Measurements from ENCODE around the gene ZNG1F.
"Not testable (repeated sequence)": the region's sequence is repeated elsewhere in the genome, so short reads cannot be mapped to it uniquely, and the experiment has no call there.

Gene ZNG1F

DNA sequence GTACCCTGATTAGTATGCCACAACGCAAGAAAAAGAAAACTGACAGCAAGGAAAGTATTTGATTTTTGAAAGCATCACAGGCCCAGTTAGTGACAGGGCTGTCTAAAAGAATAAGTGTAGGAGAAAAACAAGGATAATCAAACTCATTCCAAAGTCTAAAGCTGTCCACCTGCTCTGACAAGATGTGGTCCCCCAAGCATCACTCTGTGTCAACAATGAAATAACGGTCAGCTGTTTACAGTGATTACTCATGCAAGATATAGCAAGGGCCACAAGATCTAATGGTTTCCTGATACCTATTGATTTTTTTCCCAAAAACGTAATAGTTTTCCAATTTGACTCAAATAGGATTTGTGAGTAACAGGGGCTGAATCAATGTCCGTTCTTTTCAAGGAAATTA lies 14.1 kb downstream of the ZNG1F start:
- H3K9ac ChIP-seq (ENCODE audit: low read length); DNase-seq (ENCODE audit: low read depth); H3K4me3 ChIP-seq (ENCODE audit: low read length); H3K27me3 ChIP-seq (replicated peaks; ENCODE audit: control insufficient read depth, insufficient read depth, low read length); H3K9me3 ChIP-seq (ENCODE audit: control insufficient read depth, low read length); H3K36me3 ChIP-seq (ENCODE audit: control insufficient read depth, insufficient read depth, low read length, severe bottlenecking); H3K4me1 ChIP-seq (ENCODE audit: control insufficient read depth, insufficient read depth, low read length): not testable (repeated sequence)

DNA sequence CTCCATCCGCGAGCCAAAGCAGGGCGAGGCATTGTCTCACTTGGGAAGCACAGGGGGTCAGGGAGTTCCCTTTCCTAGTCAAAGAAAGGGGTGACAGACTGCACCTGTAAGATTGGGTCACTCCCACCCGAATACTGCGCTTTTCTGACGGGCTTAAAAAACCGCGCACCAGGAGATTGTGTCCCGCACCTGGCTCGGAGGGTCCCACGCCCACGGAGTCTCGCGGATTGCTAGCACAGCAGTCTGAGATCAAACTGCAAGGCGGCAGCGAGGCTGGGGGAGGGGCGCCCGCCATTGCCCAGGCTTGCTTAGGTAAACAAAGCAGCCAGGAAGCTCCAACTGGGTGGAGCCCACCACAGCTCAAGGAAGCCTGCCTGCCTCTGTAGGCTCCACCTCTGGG lies 39.0 kb downstream of the ZNG1F start:
- H3K36me3 ChIP-seq (ENCODE audit: control insufficient read depth, insufficient read depth, low read length, severe bottlenecking); H3K9ac ChIP-seq (ENCODE audit: low read length): not testable (repeated sequence)

DNA sequence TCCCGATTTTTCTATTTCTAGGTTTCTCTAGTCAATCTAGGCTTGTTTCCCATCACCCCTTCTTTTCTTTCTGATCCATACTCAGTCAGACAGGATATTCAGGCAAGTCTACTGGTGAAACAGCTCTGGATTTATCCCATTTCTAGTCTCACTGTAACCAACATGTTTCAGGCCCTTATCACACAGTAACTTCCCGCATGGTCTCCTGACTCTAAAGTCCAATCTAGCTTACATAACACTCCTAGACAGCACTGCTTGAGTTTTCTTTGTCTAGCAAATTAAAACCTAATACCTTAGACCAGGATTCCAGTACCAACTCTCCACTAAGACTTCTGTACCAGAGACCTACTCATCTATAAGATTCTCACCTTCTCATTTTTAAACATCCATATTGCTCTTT lies 47.2 kb downstream of the ZNG1F start:
- not testable (repeated sequence) for H3K9ac ChIP-seq (ENCODE audit: low read length); DNase-seq (ENCODE audit: low read depth); H3K27me3 ChIP-seq (replicated peaks; ENCODE audit: control insufficient read depth, insufficient read depth, low read length); H3K36me3 ChIP-seq (ENCODE audit: control insufficient read depth, insufficient read depth, low read length, severe bottlenecking); H3K4me3 ChIP-seq (ENCODE audit: low read length); H3K4me1 ChIP-seq (ENCODE audit: control insufficient read depth, insufficient read depth, low read length); H3K9me3 ChIP-seq (ENCODE audit: control insufficient read depth, low read length)

More for the DNA sequence above, 39.0 kb downstream of the ZNG1F start:
- not testable (repeated sequence) for H3K27me3 ChIP-seq (replicated peaks; ENCODE audit: control insufficient read depth, insufficient read depth, low read length); DNase-seq (ENCODE audit: low read depth); H3K4me1 ChIP-seq (ENCODE audit: control insufficient read depth, insufficient read depth, low read length); H3K9me3 ChIP-seq (ENCODE audit: control insufficient read depth, low read length); H3K4me3 ChIP-seq (ENCODE audit: low read length)

DNA sequence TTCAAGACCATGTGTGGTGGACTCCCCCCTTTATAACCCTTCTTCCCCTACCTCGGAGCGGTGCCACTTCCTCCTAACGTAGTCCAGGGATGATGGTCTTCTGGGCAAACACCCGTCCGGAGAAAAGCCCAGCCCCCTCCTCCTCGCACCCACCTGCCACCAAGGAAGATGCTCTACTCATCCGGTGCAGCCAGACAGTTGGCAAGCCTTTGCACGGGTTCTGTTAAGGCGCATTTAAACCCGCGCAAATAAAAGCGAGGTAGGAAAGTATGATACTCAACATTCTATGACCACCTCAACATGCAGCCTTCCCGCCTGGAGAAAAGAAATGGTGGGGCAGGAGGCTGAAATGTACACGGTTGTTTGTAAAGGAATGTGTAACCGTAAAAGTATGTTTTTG lies 60.5 kb downstream of the ZNG1F start, which contains the start of gene FOXD4L6:
Gene FOXD4L6, minus strand, starts transcription at position 101 of the 400 bp plus-strand sequence. CDS start 298 bp downstream, outside the sequence.
- not testable (repeated sequence) for DNase-seq (ENCODE audit: low read depth); H3K4me3 ChIP-seq (ENCODE audit: low read length); H3K4me1 ChIP-seq (ENCODE audit: control insufficient read depth, insufficient read depth, low read length); H3K36me3 ChIP-seq (ENCODE audit: control insufficient read depth, insufficient read depth, low read length, severe bottlenecking); H3K9ac ChIP-seq (ENCODE audit: low read length); H3K27me3 ChIP-seq (replicated peaks; ENCODE audit: control insufficient read depth, insufficient read depth, low read length); H3K9me3 ChIP-seq (ENCODE audit: control insufficient read depth, low read length)

DNA sequence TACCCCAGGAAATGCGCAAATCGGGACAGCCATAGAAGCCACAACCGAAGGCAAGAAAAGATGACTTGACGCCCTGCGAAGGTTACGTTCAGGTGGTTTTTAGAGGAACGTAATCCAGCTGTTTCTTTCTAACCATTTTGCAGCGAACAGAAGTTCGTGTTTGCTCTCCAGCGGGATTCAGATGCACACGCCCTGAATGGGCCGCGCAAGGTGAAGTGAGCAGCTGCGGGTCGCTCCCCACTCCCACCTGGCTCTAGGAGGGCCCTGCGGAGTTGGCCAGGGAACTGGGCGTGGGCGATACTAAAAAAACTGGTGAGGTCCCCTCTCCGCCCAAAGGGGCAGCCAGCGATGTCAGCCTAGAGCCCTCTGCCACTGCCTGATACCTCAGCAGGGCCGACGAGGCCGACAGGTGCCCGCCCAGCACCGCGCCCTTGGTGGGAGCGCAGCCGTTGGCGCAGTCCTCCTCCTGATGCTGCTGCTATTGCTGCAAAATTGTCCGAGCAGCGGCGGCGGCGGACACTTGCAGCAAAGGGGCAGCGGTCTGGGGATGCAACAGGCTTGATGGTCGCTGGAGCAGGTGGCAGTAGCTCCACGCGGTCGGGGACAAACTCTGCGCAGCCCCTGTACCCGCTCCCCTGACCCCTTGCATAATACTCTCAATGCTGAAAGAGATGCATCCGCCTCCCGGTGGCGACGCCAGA lies 62.2 kb downstream of the ZNG1F start:
- not testable (repeated sequence) for H3K4me3 ChIP-seq (ENCODE audit: low read length); H3K9ac ChIP-seq (ENCODE audit: low read length); DNase-seq (ENCODE audit: low read depth); H3K36me3 ChIP-seq (ENCODE audit: control insufficient read depth, insufficient read depth, low read length, severe bottlenecking); H3K4me1 ChIP-seq (ENCODE audit: control insufficient read depth, insufficient read depth, low read length); H3K27me3 ChIP-seq (replicated peaks; ENCODE audit: control insufficient read depth, insufficient read depth, low read length); H3K9me3 ChIP-seq (ENCODE audit: control insufficient read depth, low read length)

DNA sequence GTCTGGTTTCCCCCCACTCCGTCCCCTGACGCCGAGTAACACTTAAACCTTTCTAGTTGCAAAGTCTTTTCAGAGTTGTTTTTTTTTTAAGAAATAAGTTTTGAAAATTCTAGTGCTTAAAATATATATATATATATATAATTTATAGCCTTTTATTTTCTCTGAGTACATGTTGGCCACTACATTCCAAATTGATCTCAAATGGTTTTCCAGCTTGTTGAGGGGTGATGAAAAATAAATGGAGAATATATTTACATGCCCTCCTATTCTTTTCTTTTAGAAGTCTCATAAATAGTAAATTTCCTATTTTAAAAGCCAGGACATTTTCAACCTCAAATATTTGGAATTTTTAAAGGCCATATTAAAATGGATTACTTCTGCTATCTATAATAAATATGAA lies 63.2 kb downstream of the ZNG1F start:
- H3K36me3 ChIP-seq (ENCODE audit: control insufficient read depth, insufficient read depth, low read length, severe bottlenecking); DNase-seq (ENCODE audit: low read depth); H3K9ac ChIP-seq (ENCODE audit: low read length); H3K4me1 ChIP-seq (ENCODE audit: control insufficient read depth, insufficient read depth, low read length); H3K4me3 ChIP-seq (ENCODE audit: low read length); H3K27me3 ChIP-seq (replicated peaks; ENCODE audit: control insufficient read depth, insufficient read depth, low read length); H3K9me3 ChIP-seq (ENCODE audit: control insufficient read depth, low read length): not testable (repeated sequence)

DNA sequence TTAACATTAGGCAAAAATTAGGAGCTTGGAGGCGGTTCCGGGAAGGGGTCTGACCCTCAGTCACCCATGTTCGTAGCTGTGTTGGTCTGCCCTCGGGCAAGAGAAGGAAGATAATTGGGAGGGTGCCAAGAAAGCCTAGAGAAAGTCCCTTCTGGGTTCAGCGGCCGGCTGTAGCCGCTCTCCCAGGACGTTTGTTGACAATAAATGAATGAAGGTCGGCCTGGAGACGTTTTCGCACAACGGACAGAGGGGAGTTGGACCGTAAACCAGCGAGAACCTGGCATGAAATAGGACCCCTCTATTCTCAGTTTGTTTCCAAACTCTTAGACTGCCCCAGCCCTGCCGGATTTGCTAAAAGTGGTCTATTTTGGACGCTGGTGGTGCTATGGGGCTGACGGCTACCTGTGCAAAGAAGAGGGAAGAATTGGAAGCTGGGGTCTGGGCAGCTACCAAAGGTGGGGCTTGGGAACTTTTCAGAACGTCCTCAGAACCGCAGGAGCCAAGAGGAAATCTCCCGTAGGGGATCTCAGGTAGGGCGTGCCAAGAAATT lies 63.9 kb downstream of the ZNG1F start:
- H3K9me3 ChIP-seq (ENCODE audit: control insufficient read depth, low read length); H3K4me3 ChIP-seq (ENCODE audit: low read length); H3K9ac ChIP-seq (ENCODE audit: low read length); DNase-seq (ENCODE audit: low read depth); H3K36me3 ChIP-seq (ENCODE audit: control insufficient read depth, insufficient read depth, low read length, severe bottlenecking); H3K27me3 ChIP-seq (replicated peaks; ENCODE audit: control insufficient read depth, insufficient read depth, low read length); H3K4me1 ChIP-seq (ENCODE audit: control insufficient read depth, insufficient read depth, low read length): not testable (repeated sequence)

DNA sequence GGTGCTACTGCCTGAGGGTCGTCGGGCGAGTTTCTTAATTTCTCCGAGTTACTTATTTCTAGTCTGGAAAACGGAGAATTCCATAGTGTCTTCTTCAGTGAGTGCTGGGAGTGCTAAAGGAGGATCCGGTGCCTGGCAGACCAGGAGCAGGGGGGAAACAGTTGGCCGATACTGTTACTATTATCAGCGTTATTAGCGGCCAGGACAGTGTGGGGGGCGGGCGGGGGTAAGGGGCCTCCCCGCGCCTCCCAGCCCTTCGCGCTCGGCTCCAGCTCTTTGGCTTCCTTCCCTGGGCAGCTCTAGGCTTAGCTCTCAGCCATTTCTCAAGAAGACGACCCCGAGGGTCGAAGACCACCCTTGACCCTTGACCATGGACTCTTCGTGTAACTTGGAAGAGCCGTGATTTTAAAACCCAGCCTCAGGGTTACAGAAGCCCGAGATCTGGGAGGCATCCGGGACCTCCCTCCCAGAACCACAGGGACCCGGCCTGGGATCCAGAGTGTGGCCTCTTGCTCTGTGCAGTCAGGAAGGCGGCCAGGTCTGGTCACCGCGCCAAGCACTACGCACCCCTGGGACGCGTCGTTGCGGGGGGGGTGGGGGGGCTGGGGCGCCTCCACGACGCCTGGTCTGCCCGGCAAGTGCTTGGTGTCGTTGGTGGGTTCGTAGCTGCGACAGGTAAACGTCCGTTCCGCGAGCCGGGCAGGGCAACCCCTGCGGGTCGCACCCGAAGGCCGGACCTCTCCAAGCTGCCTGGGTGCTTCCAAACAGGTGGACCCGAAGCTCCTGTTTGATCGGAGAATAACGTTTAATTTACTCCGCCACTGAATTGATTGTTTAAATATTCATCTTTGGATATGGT lies 64.6 kb downstream of the ZNG1F start:
- not testable (repeated sequence) for H3K9ac ChIP-seq (ENCODE audit: low read length); H3K4me3 ChIP-seq (ENCODE audit: low read length); H3K9me3 ChIP-seq (ENCODE audit: control insufficient read depth, low read length); DNase-seq (ENCODE audit: low read depth); H3K36me3 ChIP-seq (ENCODE audit: control insufficient read depth, insufficient read depth, low read length, severe bottlenecking); H3K4me1 ChIP-seq (ENCODE audit: control insufficient read depth, insufficient read depth, low read length); H3K27me3 ChIP-seq (replicated peaks; ENCODE audit: control insufficient read depth, insufficient read depth, low read length)

DNA sequence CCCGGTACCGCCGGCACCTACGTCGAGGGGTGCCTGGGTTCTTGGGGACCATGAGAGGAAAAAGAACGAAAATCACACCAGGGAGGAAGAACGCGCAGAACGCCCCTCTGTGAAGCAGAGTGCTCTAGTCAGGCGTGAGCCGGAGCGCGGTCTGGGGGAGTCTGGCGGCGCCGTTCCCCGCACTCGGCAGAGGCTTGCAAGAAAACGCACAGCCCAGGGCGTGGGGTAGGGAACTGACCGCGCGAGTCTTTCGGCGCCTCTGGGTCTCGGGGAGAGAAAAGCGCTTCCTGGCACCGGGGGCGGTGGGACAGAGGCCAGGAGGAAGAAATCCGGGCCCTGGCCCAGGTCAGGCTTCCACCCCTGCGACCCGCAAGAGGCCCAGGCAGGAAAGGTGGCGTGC lies 65.3 kb downstream of the ZNG1F start:
- H3K27me3 ChIP-seq (replicated peaks; ENCODE audit: control insufficient read depth, insufficient read depth, low read length) = not testable (repeated sequence)

DNA sequence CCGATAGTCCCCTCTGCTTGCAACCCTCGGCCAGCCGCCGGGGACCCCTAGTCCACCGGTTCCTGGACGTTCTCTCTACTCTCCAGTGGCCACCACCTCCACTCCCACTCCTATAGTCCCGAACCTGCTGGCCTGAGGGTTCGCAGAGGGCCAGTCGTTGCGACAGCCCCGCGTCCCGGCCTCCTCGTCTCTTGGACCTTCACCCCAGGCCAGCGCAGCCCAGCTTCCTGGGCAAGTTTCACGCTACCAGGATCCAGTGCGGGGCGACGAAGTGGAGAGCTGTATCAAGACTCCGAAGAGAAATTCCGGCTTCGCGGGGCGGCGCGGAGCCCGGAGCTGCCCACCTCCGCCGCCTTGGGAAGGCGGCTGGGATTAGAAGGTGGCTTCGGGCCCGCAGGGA lies 65.7 kb downstream of the ZNG1F start:
- H3K9ac ChIP-seq (ENCODE audit: low read length); H3K4me1 ChIP-seq (ENCODE audit: control insufficient read depth, insufficient read depth, low read length); DNase-seq (ENCODE audit: low read depth); H3K27me3 ChIP-seq (replicated peaks; ENCODE audit: control insufficient read depth, insufficient read depth, low read length); H3K4me3 ChIP-seq (ENCODE audit: low read length); H3K9me3 ChIP-seq (ENCODE audit: control insufficient read depth, low read length); H3K36me3 ChIP-seq (ENCODE audit: control insufficient read depth, insufficient read depth, low read length, severe bottlenecking): not testable (repeated sequence)

More for the DNA sequence above, 65.3 kb downstream of the ZNG1F start:
- not testable (repeated sequence) for H3K4me3 ChIP-seq (ENCODE audit: low read length); H3K4me1 ChIP-seq (ENCODE audit: control insufficient read depth, insufficient read depth, low read length); DNase-seq (ENCODE audit: low read depth); H3K9ac ChIP-seq (ENCODE audit: low read length); H3K9me3 ChIP-seq (ENCODE audit: control insufficient read depth, low read length); H3K36me3 ChIP-seq (ENCODE audit: control insufficient read depth, insufficient read depth, low read length, severe bottlenecking)

DNA sequence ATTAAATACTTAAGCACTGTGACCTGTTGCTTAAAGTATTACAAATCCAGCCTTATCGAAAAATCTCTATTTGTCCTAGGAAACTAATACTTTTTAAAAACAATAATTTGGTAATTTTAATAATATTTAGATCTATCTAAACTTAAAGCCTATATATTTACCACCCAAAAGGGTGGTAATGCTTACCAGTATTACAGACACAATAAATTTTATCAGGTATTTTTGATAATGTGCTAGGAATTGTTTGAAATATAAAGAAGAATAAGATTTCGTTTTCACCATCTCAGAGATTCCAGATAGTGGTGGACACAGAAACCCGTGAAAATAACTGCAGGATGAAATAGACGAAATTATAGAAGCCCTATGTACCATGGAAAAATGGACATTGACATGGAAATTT lies 68.4 kb downstream of the ZNG1F start:
- not testable (repeated sequence) for H3K36me3 ChIP-seq (ENCODE audit: control insufficient read depth, insufficient read depth, low read length, severe bottlenecking); H3K27me3 ChIP-seq (replicated peaks; ENCODE audit: control insufficient read depth, insufficient read depth, low read length); H3K9me3 ChIP-seq (ENCODE audit: control insufficient read depth, low read length); H3K9ac ChIP-seq (ENCODE audit: low read length); DNase-seq (ENCODE audit: low read depth); H3K4me3 ChIP-seq (ENCODE audit: low read length); H3K4me1 ChIP-seq (ENCODE audit: control insufficient read depth, insufficient read depth, low read length)

Measured in adipocyte (in vitro differentiated cells).